ENCODE results near the gene DTX3L.

Gene DTX3L

GRCh38 chr3:122576174-122576940 is 12.2 kb downstream of the DTX3L start:
- TF ChIP-seq ZFX (IDR thresholded peaks at IDR 0.05; ENCODE audit: borderline replicate concordance) (no peak), CTCF (IDR thresholded peaks at IDR 0.05) (no peak)
- H3K27ac ChIP-seq, result no peak overlapping the region

- H3K27ac ChIP-seq, result no peak within 1 kb of the TSS
- TF ChIP-seq CTCF (IDR thresholded peaks at IDR 0.05), result no peak
- no peak for TF ChIP-seq ZFX (IDR thresholded peaks at IDR 0.05; ENCODE audit: borderline replicate concordance)
Measured at GRCh38 chr3:122577409-122578031, 13.4 kb downstream of the DTX3L start, which contains the start of gene PARP15. Gene PARP15, plus strand, starts transcription at chr3:122577650. Its CDS starts 18 bp downstream, at chr3:122577668.

- no peak overlapping the region for H3K27ac ChIP-seq
- TF ChIP-seq CTCF (IDR thresholded peaks at IDR 0.05), result no peak
- no peak for TF ChIP-seq ZFX (IDR thresholded peaks at IDR 0.05; ENCODE audit: borderline replicate concordance)
Measured at GRCh38 chr3:122578069-122578740, 14.1 kb downstream of the DTX3L start.

- no peak overlapping the region for H3K27ac ChIP-seq
- TF ChIP-seq ZFX (IDR thresholded peaks at IDR 0.05; ENCODE audit: borderline replicate concordance), result no peak
- no peak for TF ChIP-seq CTCF (IDR thresholded peaks at IDR 0.05)
Measured at GRCh38 chr3:122580470-122580869, 16.3 kb downstream of the DTX3L start.

- no peak for TF ChIP-seq ZFX (IDR thresholded peaks at IDR 0.05; ENCODE audit: borderline replicate concordance)
- no peak for TF ChIP-seq CTCF (IDR thresholded peaks at IDR 0.05)
- no peak overlapping the region for H3K27ac ChIP-seq
Measured at GRCh38 chr3:122581622-122582021, 17.5 kb downstream of the DTX3L start.

- no peak for TF ChIP-seq CTCF (IDR thresholded peaks at IDR 0.05)
- H3K27ac ChIP-seq, result no peak overlapping the region
Measured at GRCh38 chr3:122582390-122582789, 18.3 kb downstream of the DTX3L start.

GRCh38 chr3:122586098-122586497 is 22.0 kb downstream of the DTX3L start:
- no peak for TF ChIP-seq ZFX (IDR thresholded peaks at IDR 0.05; ENCODE audit: borderline replicate concordance)
- no peak for TF ChIP-seq CTCF (IDR thresholded peaks at IDR 0.05)
- no peak overlapping the region for H3K27ac ChIP-seq
